SK-N-SH treated with all-trans-retinoic acid at 6 μM for 48 hours (cell line): ENCODE results near the gene GRHL1.
"Not testable (repeated sequence)": the region's sequence is repeated elsewhere in the genome, so short reads cannot be mapped to it uniquely, and the experiment has no call there.

Experiments used
- ATAC-seq: fragments of 200-7000 bp; cut with Tn5 transposase; 3 replicates; pipeline ENCODE4 v1.9.1; 2020; ENCODE audit warnings: mild to moderate bottlenecking, moderate library complexity
- ARNTL ChIP-seq: fragments of 450-650 bp; formaldehyde crosslinking; IDR thresholded peaks from 2 replicates; pipeline ENCODE4 v1.5.0; 2020; ENCODE audit warnings: low read depth, mild to moderate bottlenecking, moderate library complexity, borderline replicate concordance
- CREB5 ChIP-seq: fragments of 250-450 bp; sonication (Bioruptor Pico); IDR thresholded peaks from 2 replicates; pipeline ENCODE4 v1.5.1; 2020; ENCODE audit warnings: low read depth, mild to moderate bottlenecking, moderate library complexity
- CSDC2 ChIP-seq: fragments of 250-450 bp; sonication (Bioruptor Pico); IDR thresholded peaks from 2 replicates; pipeline ENCODE4 v1.5.0; 2020; ENCODE audit warnings: mild to moderate bottlenecking, moderate library complexity
- GLIS3 ChIP-seq: fragments of 250-450 bp; sonication (Bioruptor Pico); IDR thresholded peaks from 2 replicates; pipeline ENCODE4 v1.5.0; 2020; ENCODE audit warnings: mild to moderate bottlenecking, moderate library complexity
- ISL1 ChIP-seq: fragments of 250-450 bp; sonication (Bioruptor Pico); IDR thresholded peaks from 2 replicates; pipeline ENCODE4 v2.1.2; 2022; ENCODE audit warnings: mild to moderate bottlenecking, moderate library complexity
- OSR1 ChIP-seq: fragments of 250-450 bp; sonication (Bioruptor Pico); IDR thresholded peaks from 2 replicates; pipeline ENCODE4 v1.8.0; 2022; ENCODE audit warnings: moderate library complexity, mild to moderate bottlenecking, inconsistent platforms
- POU6F1 ChIP-seq: fragments of 250-450 bp; sonication (Bioruptor Pico); IDR thresholded peaks from 2 replicates; pipeline ENCODE4 v1.8.0; 2021; ENCODE audit warnings: low read depth, mild to moderate bottlenecking, moderate library complexity, borderline replicate concordance
- RARB ChIP-seq: fragments of 250-450 bp; sonication (Bioruptor Pico); IDR thresholded peaks from 2 replicates; pipeline ENCODE4 v1.8.0; 2021; ENCODE audit warnings: mild to moderate bottlenecking, moderate library complexity
- TCF4 ChIP-seq: fragments of 250-450 bp; sonication (Bioruptor Pico); IDR thresholded peaks from 2 replicates; pipeline ENCODE4 v1.8.0; 2021; ENCODE audit warnings: mild to moderate bottlenecking, moderate library complexity, borderline replicate concordance
- TOX ChIP-seq: fragments of 250-450 bp; sonication (Bioruptor Pico); IDR thresholded peaks from 2 replicates; pipeline ENCODE4 v1.8.0; 2021; ENCODE audit warnings: mild to moderate bottlenecking, moderate library complexity, borderline replicate concordance
- ZC3H10 ChIP-seq: fragments of 250-450 bp; sonication (Bioruptor Pico); IDR thresholded peaks from 2 replicates; pipeline ENCODE4 v1.5.1; 2021; ENCODE audit warnings: mild to moderate bottlenecking, moderate library complexity
- ZFP3 ChIP-seq: fragments of 250-450 bp; sonication (Bioruptor Pico); IDR thresholded peaks from 2 replicates; pipeline ENCODE4 v1.5.0; 2020; ENCODE audit warnings: mild to moderate bottlenecking, moderate library complexity
- ZFP30 ChIP-seq: fragments of 450-650 bp; formaldehyde crosslinking; IDR thresholded peaks from 2 replicates; pipeline ENCODE4 v1.5.0; 2022; ENCODE audit warnings: mild to moderate bottlenecking, moderate library complexity
- ZNF565 ChIP-seq: fragments of 450-650 bp; formaldehyde crosslinking; conservative IDR thresholded peaks from 2 replicates; pipeline ENCODE4 v1.5.0; 2020; ENCODE audit warnings: low read depth, mild to moderate bottlenecking, moderate library complexity
- ZNF8 ChIP-seq: fragments of 450-650 bp; formaldehyde crosslinking; IDR thresholded peaks from 2 replicates; pipeline ENCODE4 v1.5.0; 2020; ENCODE audit warnings: mild to moderate bottlenecking, moderate library complexity
- TF ChIP-seq, protein P1 (sequence below): fragments of 250-450 bp; sonication (Bioruptor Pico); IDR thresholded peaks from 2 replicates; pipeline ENCODE4 v1.5.1; 2021; ENCODE audit warnings: mild to moderate bottlenecking, moderate library complexity

Gene GRHL1

GRCh38 chr2:10027660-10028330, 76.3 kb downstream of the GRHL1 start (continued):
- TF ChIP-seq ZC3H10 = no peak
- no peak for TF ChIP-seq CSDC2 (CRISPR knock-in tag)
- TF ChIP-seq TOX (CRISPR knock-in tag) = no peak
- no peak for TF ChIP-seq ZFP30

GRCh38 chr2:10028407-10028987, 77.0 kb downstream of the GRHL1 start:
- TF ChIP-seq ZC3H10 (no peak), CREB5 (CRISPR knock-in tag) (no peak), POU6F1 (CRISPR knock-in tag) (no peak), OSR1 (CRISPR knock-in tag) (no peak), RARB (CRISPR knock-in tag) (no peak)
- ATAC-seq = peak; percentile 26; the same call in 1 of the 3 replicates

DNA sequence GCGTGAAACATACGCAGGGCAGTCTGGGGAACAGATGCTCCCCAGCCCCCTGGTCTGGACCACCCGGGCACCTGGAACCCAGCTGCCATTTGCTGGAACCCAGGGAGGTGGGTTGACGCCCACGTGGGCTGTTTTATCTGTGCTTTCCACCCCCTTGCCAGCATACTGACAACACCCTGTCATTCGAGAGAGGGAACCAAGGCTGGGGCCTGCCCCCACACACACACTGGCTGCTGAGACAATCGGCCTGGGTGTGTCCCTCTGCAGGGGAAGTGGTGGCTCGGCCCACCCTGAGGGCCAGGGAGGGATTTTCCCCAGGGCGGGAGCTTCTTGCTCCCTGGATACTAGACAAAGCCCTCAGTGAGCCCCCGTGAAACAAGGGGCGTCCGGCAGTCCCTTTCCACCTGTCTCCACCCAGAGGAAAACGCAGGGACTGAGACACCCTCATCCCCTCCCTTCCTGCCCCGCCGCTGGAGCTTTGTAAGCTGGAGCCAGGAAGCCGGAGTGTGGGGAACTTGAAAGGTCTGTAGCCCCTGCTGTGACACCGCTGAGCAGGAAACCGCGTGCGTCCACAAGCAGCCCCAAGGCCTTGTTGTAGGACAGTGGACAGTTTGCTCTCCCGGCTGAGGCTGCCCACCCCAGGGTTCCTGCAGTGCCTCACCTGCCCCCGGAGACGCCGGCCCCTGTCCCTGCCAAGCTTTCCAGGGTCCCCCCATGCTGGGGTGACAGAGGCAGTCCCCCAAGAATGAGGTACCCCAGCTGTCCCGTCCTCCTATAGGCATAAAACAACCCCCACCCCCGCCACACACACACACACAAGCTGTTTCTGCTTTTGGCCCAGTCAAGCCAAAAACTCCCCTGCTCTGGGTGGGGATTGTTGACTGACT, 77.7 kb downstream of the GRHL1 start:
- TF ChIP-seq ZC3H10 = no peak
- no peak for ATAC-seq

- TF ChIP-seq ZC3H10 (no peak), TCF4 (CRISPR knock-in tag) (no peak), ZNF565 (CRISPR knock-in tag) (no peak), RARB (CRISPR knock-in tag) (no peak)
- TF ChIP-seq, all 23 proteins: peak for 0
These were observed 78.4 kb downstream of the GRHL1 start for GRCh38 chr2:10029875-10030223.

GRCh38 chr2:10030311-10030736, 78.8 kb downstream of the GRHL1 start:
- ATAC-seq = no peak
- no peak for TF ChIP-seq ZNF8 (CRISPR knock-in tag)

More at GRCh38 chr2:10029875-10030223, 78.4 kb downstream of the GRHL1 start:
- no peak for ATAC-seq

GRCh38 chr2:10030798-10031197, 79.3 kb downstream of the GRHL1 start:
- not testable (repeated sequence) for ATAC-seq

DNA sequence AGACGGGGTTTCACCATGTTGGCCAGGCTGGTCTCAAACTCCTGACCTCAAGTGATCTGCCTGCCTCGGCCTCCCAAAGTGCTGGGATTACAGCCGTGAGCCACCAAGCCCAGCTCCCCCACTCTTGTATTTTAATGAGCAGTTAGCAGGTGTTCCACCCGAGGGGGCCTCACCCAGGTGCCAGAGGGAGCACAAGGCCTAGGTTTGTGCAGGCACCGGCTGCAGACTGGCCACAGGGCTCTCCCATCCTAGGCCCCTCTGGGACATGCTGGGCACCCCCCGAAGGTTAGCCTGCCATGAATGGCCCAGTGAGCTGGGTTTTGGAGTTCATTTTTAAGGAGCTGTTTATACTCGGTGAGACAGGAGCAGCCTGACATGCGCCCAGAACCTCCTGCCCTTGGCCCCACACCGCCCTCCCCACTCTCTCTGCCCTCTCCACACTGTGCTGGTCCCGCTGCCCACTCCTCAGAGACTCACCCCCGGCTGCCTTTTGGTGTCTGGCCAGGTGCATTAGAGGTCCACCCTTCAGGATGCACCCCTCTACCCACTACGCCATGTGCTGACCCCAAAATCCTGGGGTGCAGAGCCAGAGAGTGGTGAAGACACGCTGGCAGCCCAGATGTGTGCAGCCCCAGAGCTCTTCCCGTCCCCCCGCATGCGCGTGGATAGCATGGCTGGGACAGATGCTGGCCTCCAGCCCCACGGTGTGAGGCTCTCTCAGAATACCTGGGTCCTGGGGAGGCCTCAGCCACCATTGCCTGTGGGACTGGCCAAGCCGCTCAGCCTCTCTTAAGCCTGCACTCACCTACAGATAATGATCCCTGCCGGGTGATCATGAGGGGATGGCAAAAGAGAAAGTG, 80.6 kb downstream of the GRHL1 start:
- TF ChIP-seq ARNTL (CRISPR knock-in tag) (no peak), ZNF565 (CRISPR knock-in tag) (no peak), ZFP3 (CRISPR knock-in tag) (no peak), TOX (CRISPR knock-in tag) (no peak), GLIS3 (no peak), ISL1 (CRISPR knock-in tag) (no peak)
- TF ChIP-seq, protein P1, sequence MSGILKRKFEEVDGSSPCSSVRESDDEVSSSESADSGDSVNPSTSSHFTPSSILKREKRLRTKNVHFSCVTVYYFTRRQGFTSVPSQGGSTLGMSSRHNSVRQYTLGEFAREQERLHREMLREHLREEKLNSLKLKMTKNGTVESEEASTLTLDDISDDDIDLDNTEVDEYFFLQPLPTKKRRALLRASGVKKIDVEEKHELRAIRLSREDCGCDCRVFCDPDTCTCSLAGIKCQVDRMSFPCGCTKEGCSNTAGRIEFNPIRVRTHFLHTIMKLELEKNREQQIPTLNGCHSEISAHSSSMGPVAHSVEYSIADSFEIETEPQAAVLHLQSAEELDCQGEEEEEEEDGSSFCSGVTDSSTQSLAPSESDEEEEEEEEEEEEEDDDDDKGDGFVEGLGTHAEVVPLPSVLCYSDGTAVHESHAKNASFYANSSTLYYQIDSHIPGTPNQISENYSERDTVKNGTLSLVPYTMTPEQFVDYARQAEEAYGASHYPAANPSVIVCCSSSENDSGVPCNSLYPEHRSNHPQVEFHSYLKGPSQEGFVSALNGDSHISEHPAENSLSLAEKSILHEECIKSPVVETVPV (CRISPR knock-in tag) = no peak
- no peak for ATAC-seq
